Neural cell (in vitro differentiated cells): ENCODE measurements around the gene IFT20. TPM values are rescaled to one million over a fixed set of nuclear protein-coding genes. Genes with fewer than 3 reads are reported as not detected.

Experiments
- H2AFZ ChIP-seq: fragments of 200-600, 300-800 bp; sonication (generic), shearing (Covaris generic); 2 replicates; pipeline ENCODE4 v1.6.0; 2014; ENCODE audit warnings: low read depth, mild to moderate bottlenecking, antibody characterized with exemption, low read length, moderate library complexity
- H3F3A ChIP-seq: fragments of 200-600 bp; shearing (Covaris generic); 2 replicates; pipeline ENCODE4 v1.6.1; 2016; ENCODE audit warnings: mild to moderate bottlenecking, moderate library complexity, mixed read lengths, antibody characterized with exemption, low read length; ENCODE audit not compliant: insufficient read depth, poor library complexity, severe bottlenecking
- H3K27ac ChIP-seq: fragments of 200-600, 300-800 bp; sonication (generic), shearing (Covaris generic); 2 replicates; pipeline ENCODE4 v1.5.1; 2014; ENCODE audit warnings: mild to moderate bottlenecking, low read length, moderate library complexity
- H3K27me3 ChIP-seq: fragments of 300-800, 200-600 bp; sonication (generic), shearing (Covaris generic); 2 replicates; pipeline ENCODE4 v1.6.0; 2014; ENCODE audit warnings: mild to moderate bottlenecking, low read depth, low read length, moderate library complexity; ENCODE audit not compliant: insufficient read depth
- H3K36me3 ChIP-seq: fragments of 300-800, 200-600 bp; sonication (generic), shearing (Covaris generic); 2 replicates; pipeline ENCODE4 v1.5.1; 2014; ENCODE audit warnings: mild to moderate bottlenecking, antibody characterized with exemption, low read length, moderate library complexity; ENCODE audit not compliant: insufficient read depth
- H3K4me2 ChIP-seq: fragments of 300-800, 200-600 bp; sonication (generic), shearing (Covaris generic); 2 replicates; pipeline ENCODE4 v1.6.0; 2014; ENCODE audit warnings: mild to moderate bottlenecking, low read length
- H3K4me3 ChIP-seq: fragments of 300-800, 200-600 bp; sonication (generic), shearing (Covaris generic); 2 replicates; pipeline ENCODE4 v1.5.1; 2014; ENCODE audit warnings: mild to moderate bottlenecking, low read length, moderate library complexity
- H3K79me2 ChIP-seq: fragments of 200-600 bp; shearing (Covaris generic); replicated peaks from 2 replicates; pipeline ENCODE4 v1.6.0; 2014; ENCODE audit warnings: mild to moderate bottlenecking, low read length, moderate library complexity; ENCODE audit not compliant: insufficient read depth
- H3K9ac ChIP-seq: fragments of 300-800, 200-600 bp; sonication (generic), shearing (Covaris generic); 2 replicates; pipeline ENCODE4 v1.6.1; 2016; ENCODE audit warnings: mild to moderate bottlenecking, low read length, mixed read lengths
- H3K9me2 ChIP-seq: fragments of 200-600 bp; shearing (Covaris generic); 2 replicates; pipeline ENCODE4 v1.6.1; 2016; ENCODE audit warnings: mild to moderate bottlenecking, low read length, mixed read lengths; ENCODE audit not compliant: insufficient read depth
- H3K9me3 ChIP-seq: fragments of 200-600, 300-800 bp; sonication (generic), shearing (Covaris generic); 2 replicates; pipeline ENCODE4 v1.6.1; 2016; ENCODE audit warnings: mild to moderate bottlenecking, mixed run types, low read length, moderate library complexity, mixed read lengths
- H4K20me1 ChIP-seq: fragments of 200-600 bp; shearing (Covaris generic); 2 replicates; pipeline ENCODE4 v1.6.1; 2016; ENCODE audit warnings: mild to moderate bottlenecking, mixed run types; ENCODE audit not compliant: insufficient read depth
- EP300 ChIP-seq: fragments of 450-650 bp; conservative IDR thresholded peaks from 2 replicates; pipeline ENCODE4 v1.6.1; 2014; ENCODE audit warnings: antibody characterized with exemption, mild to moderate bottlenecking, moderate library complexity; ENCODE audit not compliant: poor library complexity, severe bottlenecking
- EZH2 ChIP-seq: fragments of 200-600, 300-800 bp; shearing (Covaris generic), sonication (generic); IDR thresholded peaks from 2 replicates; pipeline ENCODE4 v1.6.1; 2014; ENCODE audit warnings: antibody characterized with exemption, low read length, borderline replicate concordance, mild to moderate bottlenecking; ENCODE audit not compliant: insufficient read depth, poor library complexity, severe bottlenecking
- MXI1 ChIP-seq: fragments of 450-650 bp; conservative IDR thresholded peaks from 2 replicates; pipeline ENCODE4 v1.6.1; 2014; ENCODE audit warnings: antibody characterized with exemption, mild to moderate bottlenecking; ENCODE audit not compliant: poor library complexity, severe bottlenecking
- POLR2AphosphoS5 ChIP-seq: IDR thresholded peaks from 2 replicates; pipeline ENCODE4 v1.6.1; 2012
- RAD21 ChIP-seq: fragments of 450-650 bp; conservative IDR thresholded peaks from 2 replicates; pipeline ENCODE4 v1.6.1; 2014; ENCODE audit warnings: antibody characterized with exemption, mild to moderate bottlenecking, moderate library complexity
- REST ChIP-seq: IDR thresholded peaks from 2 replicates; pipeline ENCODE4 v1.6.1; 2012; ENCODE audit warnings: borderline replicate concordance
- SMC3 ChIP-seq: fragments of 450-650 bp; conservative IDR thresholded peaks from 2 replicates; pipeline ENCODE4 v1.6.1; 2014; ENCODE audit warnings: antibody characterized with exemption, mild to moderate bottlenecking, moderate library complexity; ENCODE audit not compliant: poor library complexity
- TAF1 ChIP-seq: IDR thresholded peaks from 2 replicates; pipeline ENCODE4 v1.6.1; 2012; ENCODE audit warnings: low read depth
- polyA plus RNA-seq: library from polyadenylated mRNA; depleted of rRNA; stranded (reverse); fragments of >200 nt; gene quantifications from 2 replicates; pipeline ENCODE4 v1.2.3, GENCODE V29; 2014
- TF ChIP-seq, protein P1 (sequence below): fragments of 450-650 bp; IDR thresholded peaks from 2 replicates; pipeline ENCODE4 v1.5.1; 2014; ENCODE audit warnings: antibody characterized with exemption, mild to moderate bottlenecking, moderate library complexity; ENCODE audit not compliant: poor library complexity, severe bottlenecking

Gene IFT20
- polyA plus RNA-seq, 1 donor from 2014 or later = 213 TPM

GRCh38 chr17:28313841-28314240 is 21.4 kb downstream of the IFT20 start:
- H3K9me3 ChIP-seq = no peaks in the 10 kb centered on the region
- no peak overlapping the region for H3K9ac ChIP-seq
- H3K9me2 ChIP-seq = no peaks in the 10 kb centered on the region
- no peaks in the 10 kb centered on the region for H3F3A ChIP-seq
- TF ChIP-seq REST (no peak), EZH2 (no peak), MXI1 (no peak), EP300 (no peak), POLR2AphosphoS5 (no peak), RAD21 (no peak), SMC3 (no peak), TAF1 (no peak)
- TF ChIP-seq, protein P1, sequence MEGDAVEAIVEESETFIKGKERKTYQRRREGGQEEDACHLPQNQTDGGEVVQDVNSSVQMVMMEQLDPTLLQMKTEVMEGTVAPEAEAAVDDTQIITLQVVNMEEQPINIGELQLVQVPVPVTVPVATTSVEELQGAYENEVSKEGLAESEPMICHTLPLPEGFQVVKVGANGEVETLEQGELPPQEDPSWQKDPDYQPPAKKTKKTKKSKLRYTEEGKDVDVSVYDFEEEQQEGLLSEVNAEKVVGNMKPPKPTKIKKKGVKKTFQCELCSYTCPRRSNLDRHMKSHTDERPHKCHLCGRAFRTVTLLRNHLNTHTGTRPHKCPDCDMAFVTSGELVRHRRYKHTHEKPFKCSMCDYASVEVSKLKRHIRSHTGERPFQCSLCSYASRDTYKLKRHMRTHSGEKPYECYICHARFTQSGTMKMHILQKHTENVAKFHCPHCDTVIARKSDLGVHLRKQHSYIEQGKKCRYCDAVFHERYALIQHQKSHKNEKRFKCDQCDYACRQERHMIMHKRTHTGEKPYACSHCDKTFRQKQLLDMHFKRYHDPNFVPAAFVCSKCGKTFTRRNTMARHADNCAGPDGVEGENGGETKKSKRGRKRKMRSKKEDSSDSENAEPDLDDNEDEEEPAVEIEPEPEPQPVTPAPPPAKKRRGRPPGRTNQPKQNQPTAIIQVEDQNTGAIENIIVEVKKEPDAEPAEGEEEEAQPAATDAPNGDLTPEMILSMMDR = no peak
- H3K27ac ChIP-seq = no peak overlapping the region
- no peaks in the 10 kb centered on the region for H3K27me3 ChIP-seq
- H2AFZ ChIP-seq = no peak overlapping the region
- no peaks in the 10 kb centered on the region for H4K20me1 ChIP-seq
- no peak overlapping the region for H3K4me2 ChIP-seq
- H3K36me3 ChIP-seq = no peaks in the 10 kb centered on the region
- H3K4me3 ChIP-seq = no peak overlapping the region
- H3K79me2 ChIP-seq = no peaks in the 10 kb centered on the region

- H4K20me1 ChIP-seq = no peaks in the 10 kb centered on the region
- TF ChIP-seq SMC3 (no peak), RAD21 (no peak), EZH2 (no peak), REST (no peak), POLR2AphosphoS5 (no peak), MXI1 (no peak), EP300 (no peak), TAF1 (no peak)
- TF ChIP-seq, protein P1 = no peak
- no peak overlapping the region for H3K4me3 ChIP-seq
- no peaks in the 10 kb centered on the region for H3K79me2 ChIP-seq
- H3K9me3 ChIP-seq = no peaks in the 10 kb centered on the region
- no peak overlapping the region for H3K27ac ChIP-seq
- H3K4me2 ChIP-seq = no peak overlapping the region
- H3K9me2 ChIP-seq = no peaks in the 10 kb centered on the region
- no peaks in the 10 kb centered on the region for H3K36me3 ChIP-seq
- no peaks in the 10 kb centered on the region for H3K27me3 ChIP-seq
- H3F3A ChIP-seq = no peaks in the 10 kb centered on the region
- H3K9ac ChIP-seq = no peak overlapping the region
- H2AFZ ChIP-seq = no peak overlapping the region
Measured at GRCh38 chr17:28306954-28307401, 28.3 kb downstream of the IFT20 start.
